GM10266 (cell line): Measurements from ENCODE around the gene HS3ST4.

Experiments
- DNase-seq: peaks from one replicate; pipeline ENCODE4 v3.0.0; 2012; ENCODE audit errors: extremely low spot score
- CTCF ChIP-seq: IDR thresholded peaks from 2 replicates; pipeline ENCODE4 v1.5.1; 2012; ENCODE audit warnings: mild to moderate bottlenecking, low read depth; ENCODE audit not compliant: control insufficient read depth, insufficient read depth; ENCODE audit errors: missing control alignments

The HS3ST4 gene

GRCh38 chr16:25977121-25977520 lies 285.4 kb downstream of the HS3ST4 start:
- no peak for TF ChIP-seq CTCF

DNA sequence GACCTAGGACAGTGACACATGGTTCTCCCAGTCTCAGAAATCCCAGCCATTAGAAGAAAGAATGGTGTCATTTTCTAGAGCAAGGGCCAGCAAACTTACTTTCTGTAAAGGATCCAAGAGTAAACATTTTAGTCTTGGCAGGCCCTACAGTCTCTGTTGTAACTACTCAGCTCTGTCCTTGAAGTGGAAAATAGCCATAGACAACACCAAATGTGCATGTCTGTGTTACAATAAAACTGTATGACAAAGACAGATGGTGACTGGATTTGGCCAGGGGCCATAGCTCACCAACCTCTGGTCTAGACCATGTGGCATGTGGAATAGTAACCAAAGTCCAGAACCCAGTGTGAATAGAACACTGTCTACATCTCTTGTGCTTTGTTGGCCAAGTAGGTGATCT lies 286.5 kb downstream of the HS3ST4 start:
- no peak for TF ChIP-seq CTCF
- no peak for DNase-seq

More at GRCh38 chr16:25977121-25977520, 285.4 kb downstream of the HS3ST4 start:
- no peak for DNase-seq

DNA sequence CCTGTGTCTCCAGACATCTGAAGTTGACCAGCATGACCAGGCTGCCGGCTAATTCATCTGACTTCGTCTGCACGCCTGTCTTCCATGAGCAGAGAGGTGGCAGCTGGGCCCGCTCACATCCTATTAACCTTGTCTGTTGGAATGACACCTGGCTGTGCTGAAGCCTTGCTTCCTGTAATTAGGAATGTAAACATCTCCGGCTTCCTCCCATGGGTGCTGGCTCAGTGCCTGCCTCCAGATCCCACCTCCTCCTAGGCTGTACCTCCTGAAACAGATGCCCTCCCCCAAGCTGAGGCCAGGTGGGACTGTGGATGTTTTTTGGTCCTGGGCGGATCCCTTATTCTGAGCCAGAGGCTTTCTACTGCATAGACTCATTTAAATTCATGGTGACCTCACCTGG lies 296.3 kb downstream of the HS3ST4 start:
- no peak for TF ChIP-seq CTCF
- DNase-seq, result no peak

DNA sequence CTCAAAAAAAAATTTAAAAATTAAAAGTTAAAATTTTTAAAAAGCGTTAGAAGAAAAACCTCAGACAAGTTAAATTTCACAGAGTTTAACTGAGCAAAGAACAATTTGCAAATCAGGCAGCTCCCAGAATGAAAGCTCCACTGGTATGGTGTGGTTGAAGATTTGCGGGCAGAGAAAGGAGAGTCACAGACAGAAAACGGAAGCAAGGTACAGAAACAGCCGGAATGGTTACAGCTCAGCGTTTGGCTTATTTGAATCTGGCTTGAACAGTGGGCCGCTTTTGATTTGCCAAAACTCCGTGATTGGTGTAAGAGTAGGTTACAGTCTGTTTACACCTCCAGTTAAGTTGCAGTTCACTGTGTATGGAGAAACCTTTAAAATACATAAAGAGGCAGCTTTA lies 297.1 kb downstream of the HS3ST4 start:
- no peak for TF ChIP-seq CTCF

DNA sequence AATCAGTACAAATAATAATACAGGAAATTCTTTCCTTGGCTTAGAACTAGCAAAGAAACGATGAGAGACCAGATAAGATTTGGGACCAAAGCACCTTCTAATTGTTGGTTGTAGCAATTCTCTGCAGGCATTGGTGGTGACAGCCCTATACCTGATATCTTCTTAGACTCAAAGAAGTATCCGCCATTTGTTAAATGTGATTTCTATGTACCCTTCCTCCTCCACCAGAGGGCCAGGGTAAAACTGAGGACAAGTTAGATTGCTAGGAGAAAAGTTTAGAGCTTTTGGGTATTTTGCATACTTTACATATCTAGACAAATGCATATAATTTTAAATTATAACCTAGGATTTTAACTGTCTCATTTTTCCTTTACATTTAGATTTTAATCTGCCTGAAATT lies 304.3 kb downstream of the HS3ST4 start:
- TF ChIP-seq CTCF, result no peak
- DNase-seq, result no peak

More for the DNA sequence above, 297.1 kb downstream of the HS3ST4 start:
- DNase-seq, result no peak

DNA sequence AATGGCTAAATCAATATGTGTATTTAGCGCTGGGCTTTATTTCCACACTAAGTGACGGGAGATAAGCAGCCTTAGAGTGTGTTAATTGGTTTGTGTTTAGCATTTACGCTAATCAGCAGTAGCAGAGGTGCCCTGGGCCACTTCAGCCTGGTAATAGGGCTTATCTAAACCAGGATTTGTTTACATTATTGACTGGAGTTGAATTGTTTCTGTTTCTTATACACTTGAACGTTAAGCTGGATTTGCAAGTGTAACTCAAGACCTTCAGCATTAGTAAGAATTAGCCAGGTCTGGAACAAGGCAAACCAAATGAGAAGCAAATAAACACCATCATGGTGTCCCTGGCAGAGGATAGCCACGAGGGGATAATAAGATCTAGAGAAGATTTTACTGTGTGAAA lies 313.6 kb downstream of the HS3ST4 start:
- no peak for TF ChIP-seq CTCF
- no peak for DNase-seq

DNA sequence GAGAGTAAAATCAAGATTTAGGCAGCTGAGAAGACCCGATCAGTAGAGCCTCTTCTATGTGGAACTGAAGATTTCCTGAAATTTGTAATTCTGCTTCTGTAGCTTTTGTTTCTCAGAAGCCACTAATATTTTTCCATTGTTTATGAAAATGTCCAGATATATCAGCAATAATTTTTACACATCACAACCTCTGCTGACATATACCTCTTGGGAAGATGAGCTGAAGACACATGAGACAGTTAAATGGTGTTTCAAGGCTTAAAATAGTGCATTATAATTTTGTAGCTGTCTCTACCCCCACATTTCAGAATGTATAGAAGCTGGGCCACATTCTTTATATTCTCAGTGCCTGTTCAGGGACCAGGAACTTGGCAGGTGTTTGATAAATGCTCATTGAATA lies 320.6 kb downstream of the HS3ST4 start:
- TF ChIP-seq CTCF, result no peak
- no peak for DNase-seq

DNA sequence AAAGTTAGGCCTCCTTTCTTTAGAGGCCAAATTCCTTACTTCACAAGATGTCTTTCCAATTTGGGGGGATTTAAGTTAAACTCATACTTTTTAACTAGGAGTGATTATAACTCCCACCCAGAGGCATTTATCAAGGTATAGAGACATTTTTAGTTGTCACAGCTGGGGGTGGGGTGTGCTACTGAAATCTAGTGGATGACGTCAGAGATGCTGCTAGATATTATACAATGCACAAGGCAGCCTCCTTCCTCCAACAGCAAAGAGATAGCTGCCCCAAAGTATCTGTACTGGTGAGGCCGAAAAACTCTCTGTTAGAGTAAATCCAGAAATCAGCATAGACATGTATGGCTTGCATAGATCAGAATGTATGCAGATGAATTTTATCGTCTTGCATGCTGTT lies 324.0 kb downstream of the HS3ST4 start:
- TF ChIP-seq CTCF, result no peak
- no peak for DNase-seq
